ENCODE data around the gene NEK2.
"Not testable (repeated sequence)": the region's sequence is repeated elsewhere in the genome, so short reads cannot be mapped to it uniquely, and the experiment has no call there.

Gene NEK2

DNA sequence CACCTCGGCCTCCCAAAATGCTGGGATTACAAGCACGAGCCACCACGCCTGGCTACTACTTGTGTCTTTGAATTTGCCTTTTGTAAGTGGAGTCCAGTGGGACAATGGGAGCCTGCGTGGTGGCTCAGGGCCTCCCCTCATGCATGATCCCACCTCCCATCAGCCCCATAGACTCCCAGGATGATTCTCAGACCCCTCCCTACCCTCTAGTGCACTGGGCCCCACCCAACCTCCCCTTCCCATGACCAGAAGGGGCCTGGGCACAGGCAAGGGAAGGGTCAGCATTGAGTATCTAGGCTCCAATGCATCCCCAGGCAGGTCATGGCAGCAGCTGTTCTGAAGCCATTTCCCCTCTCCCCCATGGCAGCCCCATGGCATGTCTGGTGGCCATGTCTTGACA, 18.7 kb downstream of the NEK2 start:
- no peak for DNase-seq
- in situ Hi-C loops (cut with HindIII; ENCODE audit: low pct_ligation_motif_present, low pct_unique_long_range_greater_than_20kb, low sequenced_read_pairs) = no loop called here

DNA sequence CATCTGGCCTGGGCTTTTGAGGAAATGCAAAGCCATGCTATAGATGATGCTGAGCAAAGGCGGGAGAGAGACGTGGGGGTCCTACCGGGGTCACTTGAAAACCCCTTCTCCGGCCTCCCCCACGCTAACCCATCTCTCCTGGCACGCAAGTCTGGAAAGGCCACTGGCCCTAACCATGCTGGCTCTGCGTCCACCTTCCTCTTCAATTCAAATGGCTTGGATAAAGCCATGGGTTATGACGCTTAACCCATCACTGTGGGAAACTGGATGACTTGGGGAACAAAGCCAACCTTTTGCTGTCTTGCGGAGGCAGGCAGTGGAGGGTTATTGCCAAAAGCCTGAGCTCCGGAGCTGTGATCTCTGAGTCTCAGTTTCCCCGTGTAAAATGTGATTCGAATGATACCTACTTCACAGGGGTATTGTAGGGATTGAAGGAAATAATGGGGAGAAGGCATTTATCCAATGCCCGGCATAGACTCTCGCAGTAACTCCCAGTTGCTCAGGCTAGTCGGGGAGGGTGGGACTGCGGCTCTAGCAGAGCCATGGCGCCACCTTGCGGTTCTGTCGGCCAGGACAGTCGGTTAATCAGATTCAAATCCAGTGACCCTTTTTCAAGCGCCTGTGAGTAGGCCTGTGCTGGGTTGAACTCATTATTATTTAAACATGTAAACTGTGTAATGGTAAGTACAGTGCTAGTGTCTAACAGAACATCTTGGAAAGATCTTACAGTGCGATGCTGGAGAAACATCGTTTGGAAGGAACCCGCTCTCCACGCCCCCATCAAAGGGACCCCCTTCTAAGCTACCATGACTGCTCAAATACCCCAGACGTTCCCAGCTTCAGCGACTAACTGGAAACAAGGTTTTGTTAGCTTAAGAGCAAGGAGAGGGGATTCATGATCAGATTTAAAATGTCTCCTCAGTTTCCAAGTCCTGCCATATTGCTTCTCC, 20.3 kb downstream of the NEK2 start:
- in situ Hi-C loops (cut with HindIII; ENCODE audit: low pct_ligation_motif_present, low pct_unique_long_range_greater_than_20kb, low sequenced_read_pairs) = no loop called here
- DNase-seq = peak; percentile 87

DNA sequence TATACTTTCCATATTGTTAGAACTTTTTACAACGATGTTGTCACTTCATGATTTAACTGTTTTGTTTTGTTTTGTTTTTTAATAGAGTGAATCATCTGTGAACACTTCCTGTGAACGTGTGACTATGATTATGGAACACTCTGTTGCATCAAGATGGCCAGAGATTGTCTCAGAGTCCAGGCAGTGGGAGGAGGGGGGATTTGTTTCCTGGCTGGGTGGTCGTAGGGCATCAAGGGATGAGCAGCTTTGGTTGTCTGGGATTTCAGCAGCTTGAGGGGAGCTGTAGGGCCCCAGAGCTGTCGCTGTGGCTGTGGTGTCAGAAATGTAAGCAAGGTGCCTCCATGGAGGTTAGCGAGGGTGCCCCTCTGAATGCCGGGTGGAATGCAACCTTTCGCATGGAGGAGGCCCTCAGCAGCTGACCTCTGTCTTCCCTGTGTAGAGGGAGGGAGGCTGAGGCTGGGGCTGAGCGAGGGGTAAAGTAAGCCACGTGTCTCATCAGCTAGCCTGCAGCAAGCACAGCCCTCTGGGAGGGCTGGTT, 21.4 kb downstream of the NEK2 start:
- DNase-seq = no peak
- in situ Hi-C loops (cut with HindIII; ENCODE audit: low pct_ligation_motif_present, low pct_unique_long_range_greater_than_20kb, low sequenced_read_pairs) = no loop called here

GRCh38 chr1:211653293-211653692, 22.1 kb downstream of the NEK2 start:
- no peak for DNase-seq
- in situ Hi-C loops (cut with HindIII; ENCODE audit: low pct_ligation_motif_present, low pct_unique_long_range_greater_than_20kb, low sequenced_read_pairs) = no loop called here

DNA sequence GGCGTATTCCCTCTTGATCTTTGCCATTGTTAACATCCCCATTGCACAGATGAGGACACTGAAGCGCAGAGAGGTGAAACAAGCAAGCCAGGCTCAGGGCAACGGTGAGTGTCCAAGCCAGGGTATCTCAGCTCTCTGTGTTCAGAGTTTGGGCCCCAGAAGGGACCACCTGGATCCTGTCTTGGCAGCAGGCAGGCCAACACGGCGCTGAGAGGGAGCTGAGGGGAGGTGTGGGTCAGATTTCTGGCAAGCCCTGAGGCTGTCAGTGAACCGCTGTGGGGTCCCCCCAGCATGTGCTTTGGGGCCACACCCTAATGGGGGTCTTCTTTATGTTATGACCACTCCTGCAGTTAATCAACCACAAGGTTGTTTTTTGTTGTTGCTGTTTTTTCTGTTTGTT, 23.1 kb downstream of the NEK2 start:
- no peak for DNase-seq
- in situ Hi-C loops (cut with HindIII; ENCODE audit: low pct_ligation_motif_present, low pct_unique_long_range_greater_than_20kb, low sequenced_read_pairs) = no loop called here

GRCh38 chr1:211650904-211651303, 24.5 kb downstream of the NEK2 start:
- no peak for DNase-seq
- in situ Hi-C loops (cut with HindIII; ENCODE audit: low pct_ligation_motif_present, low pct_unique_long_range_greater_than_20kb, low sequenced_read_pairs) = no loop called here

- in situ Hi-C loops (cut with HindIII; ENCODE audit: low pct_ligation_motif_present, low pct_unique_long_range_greater_than_20kb, low sequenced_read_pairs) = no loop called here
- no peak for DNase-seq
Observed at GRCh38 chr1:211648980-211649934, 26.2 kb downstream of the NEK2 start.

DNA sequence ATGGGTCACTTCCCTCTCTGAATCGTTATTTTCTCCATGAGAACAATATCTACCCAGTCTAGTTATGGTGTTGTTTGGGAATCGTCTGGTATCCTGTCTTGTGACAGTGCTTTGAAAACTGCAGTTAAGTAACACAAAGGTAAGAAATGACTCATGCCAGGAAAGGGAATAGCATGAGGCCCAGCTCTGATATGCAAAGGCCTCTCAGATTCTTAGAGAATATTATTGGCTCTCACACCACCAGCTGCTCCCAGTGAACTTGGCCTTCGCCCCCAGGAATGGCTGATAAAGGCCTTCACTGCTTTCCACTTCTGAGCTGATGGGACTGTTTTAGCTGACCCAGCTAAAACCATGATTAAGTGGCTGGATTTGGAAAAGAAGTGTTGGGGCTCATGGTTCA, 27.1 kb downstream of the NEK2 start:
- in situ Hi-C loops (cut with HindIII; ENCODE audit: low pct_ligation_motif_present, low pct_unique_long_range_greater_than_20kb, low sequenced_read_pairs) = no loop called here
- no peak for DNase-seq

- in situ Hi-C loops (cut with HindIII; ENCODE audit: low pct_ligation_motif_present, low pct_unique_long_range_greater_than_20kb, low sequenced_read_pairs) = no loop called here
- DNase-seq = no peak
Observed at GRCh38 chr1:211647711-211648121, 27.7 kb downstream of the NEK2 start.

DNA sequence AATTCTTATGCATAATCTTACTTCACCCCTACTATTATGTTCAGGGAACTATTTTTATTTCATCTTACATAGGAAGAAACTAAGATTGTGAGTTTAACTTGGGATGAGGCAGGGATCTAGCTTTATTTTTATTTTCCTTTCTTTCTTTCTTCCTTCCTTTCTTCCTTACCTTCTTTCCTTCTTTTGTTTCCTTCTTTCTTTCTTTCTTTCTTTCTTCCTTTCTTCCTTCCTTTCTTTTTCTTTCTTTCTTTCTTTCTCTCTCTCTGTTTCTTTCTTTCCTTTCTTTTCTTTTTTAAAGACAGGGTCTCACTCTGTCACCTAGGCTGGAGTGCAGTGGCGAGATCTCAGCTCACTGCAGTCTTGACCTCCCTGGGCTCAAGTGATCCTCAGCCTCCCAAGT, 28.9 kb downstream of the NEK2 start:
- in situ Hi-C loops (cut with HindIII; ENCODE audit: low pct_ligation_motif_present, low pct_unique_long_range_greater_than_20kb, low sequenced_read_pairs) = no loop called here
- no peak for DNase-seq

DNA sequence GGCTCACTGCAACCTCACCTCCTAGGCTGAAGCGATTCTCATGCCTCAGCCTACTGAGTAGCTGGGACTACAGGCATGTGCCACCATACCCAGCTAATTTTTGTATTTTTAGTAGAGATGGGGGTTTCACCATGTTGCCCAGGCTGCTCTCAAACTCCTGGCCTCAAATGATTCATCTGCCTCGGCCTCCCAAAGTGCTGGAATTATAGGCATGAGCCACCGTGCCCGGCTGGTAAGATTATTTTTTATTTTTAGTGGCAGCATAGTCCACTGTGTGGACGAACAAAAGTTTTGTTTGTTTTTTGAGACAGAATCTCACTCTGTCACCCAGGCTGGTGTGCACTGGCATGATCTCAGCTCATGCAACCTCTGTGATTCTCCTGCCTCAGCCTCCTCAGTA, 29.8 kb downstream of the NEK2 start:
- in situ Hi-C loops (cut with HindIII; ENCODE audit: low pct_ligation_motif_present, low pct_unique_long_range_greater_than_20kb, low sequenced_read_pairs); DNase-seq: not testable (repeated sequence)

- no peak for DNase-seq
- in situ Hi-C loops (cut with HindIII; ENCODE audit: low pct_ligation_motif_present, low pct_unique_long_range_greater_than_20kb, low sequenced_read_pairs) = no loop called here
Observed at GRCh38 chr1:211644653-211645052, 30.8 kb downstream of the NEK2 start.

- peak; percentile 42 for DNase-seq
- in situ Hi-C loops (cut with HindIII; ENCODE audit: low pct_ligation_motif_present, low pct_unique_long_range_greater_than_20kb, low sequenced_read_pairs) = no loop called here
Observed at GRCh38 chr1:211643324-211644212, 31.9 kb downstream of the NEK2 start.

- DNase-seq = no peak
- in situ Hi-C loops (cut with HindIII; ENCODE audit: low pct_ligation_motif_present, low pct_unique_long_range_greater_than_20kb, low sequenced_read_pairs) = no loop called here
Observed at GRCh38 chr1:211642870-211643269, 32.6 kb downstream of the NEK2 start.

GRCh38 chr1:211641942-211642341, 33.5 kb downstream of the NEK2 start:
- no peak for DNase-seq
- in situ Hi-C loops (cut with HindIII; ENCODE audit: low pct_ligation_motif_present, low pct_unique_long_range_greater_than_20kb, low sequenced_read_pairs) = no loop called here

DNA sequence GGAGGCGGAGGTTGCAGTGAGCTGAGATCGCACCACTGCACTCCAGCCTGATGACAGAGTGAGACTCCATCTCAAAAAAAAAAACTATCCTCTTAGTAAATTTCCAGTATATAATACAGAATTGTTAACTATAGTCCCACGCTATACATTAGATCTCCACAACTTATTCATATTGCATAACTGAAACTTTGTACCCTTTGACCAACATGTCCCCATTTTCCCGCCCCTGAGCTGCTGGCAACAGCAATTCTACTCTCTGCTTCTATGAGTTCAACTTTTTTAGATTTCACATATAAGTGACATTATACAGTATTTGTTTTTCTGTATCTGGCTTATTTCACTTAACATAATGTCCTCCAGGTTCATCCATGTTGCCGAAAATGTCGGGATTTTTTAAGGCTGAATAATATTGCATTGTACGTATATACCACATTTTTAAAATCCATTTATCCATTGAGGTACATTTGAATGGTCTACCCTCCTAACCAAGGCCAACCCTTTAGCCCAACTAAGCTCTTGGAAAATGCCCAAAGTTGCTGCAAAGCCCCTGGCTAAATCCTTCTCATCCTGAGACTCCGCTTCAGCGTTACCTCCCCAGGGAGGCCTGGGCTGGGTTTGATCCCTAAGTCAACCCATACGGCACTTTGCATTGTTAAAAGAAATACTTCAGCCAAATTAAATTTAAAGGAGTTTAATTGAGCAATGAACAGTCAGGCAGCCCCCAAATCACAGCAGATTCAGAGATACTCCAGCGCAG, 34.2 kb downstream of the NEK2 start:
- no peak for DNase-seq
- in situ Hi-C loops (cut with HindIII; ENCODE audit: low pct_ligation_motif_present, low pct_unique_long_range_greater_than_20kb, low sequenced_read_pairs) = no loop called here

DNA sequence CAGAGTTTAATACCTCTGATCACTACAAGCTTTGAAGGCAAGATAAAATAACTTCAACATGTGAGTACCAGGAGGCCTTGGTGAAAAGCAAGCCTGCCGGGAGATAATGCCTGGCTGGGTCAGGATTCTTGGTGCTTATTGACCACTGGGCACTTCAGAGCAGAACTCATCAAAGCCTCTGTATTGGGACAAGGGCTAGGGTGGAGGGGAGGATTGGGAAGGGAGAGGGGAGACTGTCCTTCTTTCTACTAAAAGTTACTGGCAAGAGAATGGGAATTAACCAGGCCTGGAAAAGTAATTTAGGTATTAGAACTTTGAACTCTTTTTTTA, 35.2 kb downstream of the NEK2 start:
- no peak for DNase-seq
- in situ Hi-C loops (cut with HindIII; ENCODE audit: low pct_ligation_motif_present, low pct_unique_long_range_greater_than_20kb, low sequenced_read_pairs) = no loop called here

Measured in ACHN (cell line).